Muscle of leg (tissue), 11 donors: ENCODE measurements around the gene C1QL4. TPM values are rescaled to one million over a fixed set of nuclear protein-coding genes. Genes with fewer than 3 reads are reported as not detected.
A peak's percentile ranks its signal among the peaks of the same experiment; 100 is the strongest.
"Not testable (repeated sequence)": the region's sequence is repeated elsewhere in the genome, so short reads cannot be mapped to it uniquely, and the experiment has no call there.

Experiments
- DNase-seq: peaks from one replicate; pipeline ENCODE4 v3.0.0; 2013
- H3K27ac ChIP-seq: one replicate; pipeline ENCODE4 v1.5.1; 2013; ENCODE audit warnings: mild to moderate bottlenecking, low read length, control low read depth
- H3K27me3 ChIP-seq: one replicate; pipeline ENCODE4 v1.6.1; 2013; ENCODE audit warnings: low read length; ENCODE audit not compliant: control insufficient read depth, insufficient read depth
- H3K36me3 ChIP-seq: one replicate; pipeline ENCODE4 v1.6.1; 2013; ENCODE audit warnings: low read length; ENCODE audit not compliant: control insufficient read depth, insufficient read depth
- H3K4me1 ChIP-seq: one replicate; pipeline ENCODE4 v1.6.1; 2013; ENCODE audit warnings: low read length; ENCODE audit not compliant: control insufficient read depth, insufficient read depth
- H3K4me3 ChIP-seq: one replicate; pipeline ENCODE4 v1.5.1; 2013; ENCODE audit warnings: low read length, control low read depth
- H3K9me3 ChIP-seq: replicated peaks from 2 replicates; pipeline ENCODE4 v1.6.1; 2013; ENCODE audit warnings: low read depth, low read length; ENCODE audit not compliant: control insufficient read depth
- WGBS: methylation state at CpG from one replicate; pipeline ENCODE4 v1.1.5; 2013; ENCODE audit warnings: missing lambda C conversion rate; ENCODE audit not compliant: insufficient coverage; 5-methylcytosine and 5-hydroxymethylcytosine counted together
- polyA plus RNA-seq, 8 donors: library from polyadenylated mRNA; unstranded; fragments of 120-200 nt; gene quantifications; one replicate each; pipeline versions ENCODE4 v1.2.1 to v1.2.3, GENCODE V29; 2013; ENCODE audit warnings: inconsistent platforms in 1 of 8, low replicate concordance in 1 of 8; ENCODE audit not compliant: insufficient read length in 8 of 8, insufficient read depth in 1 of 8
- total RNA-seq: library from RNA; stranded (reverse); fragments of 120-200 nt; gene quantifications from one replicate; pipeline ENCODE4 v1.2.4, GENCODE V29; 2013

C1QL4 gene
- total and polyA plus RNA-seq, 9 donors: 0.05 to 0.27 (median 0.12) TPM; not detected in 2

GRCh38 chr12:49333778-49334177, 3.2 kb downstream of the C1QL4 start:
- H3K4me3 ChIP-seq, DNase-seq, H3K9me3 ChIP-seq, H3K27ac ChIP-seq: not testable (repeated sequence)
- H3K4me1 ChIP-seq: peaks cover 38% of the 10 kb centered on the region
- 43% methylated on average over 9 of the region's 21 CpGs for WGBS
- H3K27me3 ChIP-seq: peaks cover 77% of the 10 kb centered on the region
- H3K36me3 ChIP-seq: peaks cover 12% of the 10 kb centered on the region

- H3K9me3 ChIP-seq: no peaks in the 10 kb centered on the region
- H3K36me3 ChIP-seq: peaks cover 12% of the 10 kb centered on the region
- DNase-seq: no peak
- no peak overlapping the region for H3K27ac ChIP-seq
- H3K27me3 ChIP-seq: peaks cover 68% of the 10 kb centered on the region
- no peak overlapping the region for H3K4me3 ChIP-seq
- 7% methylated on average over 34 of the region's 40 CpGs for WGBS
- peaks cover 38% of the 10 kb centered on the region for H3K4me1 ChIP-seq
Observed at GRCh38 chr12:49332891-49333371, 4.1 kb downstream of the C1QL4 start.

GRCh38 chr12:49332441-49332861, 4.5 kb downstream of the C1QL4 start:
- peaks cover 64% of the 10 kb centered on the region for H3K27me3 ChIP-seq
- peak; percentile 46 for DNase-seq
- no peak overlapping the region for H3K4me3 ChIP-seq
- WGBS: 18% methylated on average over 6 of the region's 17 CpGs
- no peaks in the 10 kb centered on the region for H3K9me3 ChIP-seq
- H3K27ac ChIP-seq: no peak overlapping the region
- H3K4me1 ChIP-seq: peaks cover 34% of the 10 kb centered on the region
- peaks cover 12% of the 10 kb centered on the region for H3K36me3 ChIP-seq

- H3K27ac ChIP-seq: no peak overlapping the region
- no peaks in the 10 kb centered on the region for H3K9me3 ChIP-seq
- H3K27me3 ChIP-seq: peaks cover 55% of the 10 kb centered on the region
- no peak overlapping the region for H3K4me3 ChIP-seq
- peaks cover 20% of the 10 kb centered on the region for H3K36me3 ChIP-seq
- DNase-seq: peak; percentile 85
- WGBS: 23% methylated on average over 9 of the region's 11 CpGs
- H3K4me1 ChIP-seq: peaks cover 27% of the 10 kb centered on the region
Observed at GRCh38 chr12:49331380-49332222, 5.4 kb downstream of the C1QL4 start.

DNA sequence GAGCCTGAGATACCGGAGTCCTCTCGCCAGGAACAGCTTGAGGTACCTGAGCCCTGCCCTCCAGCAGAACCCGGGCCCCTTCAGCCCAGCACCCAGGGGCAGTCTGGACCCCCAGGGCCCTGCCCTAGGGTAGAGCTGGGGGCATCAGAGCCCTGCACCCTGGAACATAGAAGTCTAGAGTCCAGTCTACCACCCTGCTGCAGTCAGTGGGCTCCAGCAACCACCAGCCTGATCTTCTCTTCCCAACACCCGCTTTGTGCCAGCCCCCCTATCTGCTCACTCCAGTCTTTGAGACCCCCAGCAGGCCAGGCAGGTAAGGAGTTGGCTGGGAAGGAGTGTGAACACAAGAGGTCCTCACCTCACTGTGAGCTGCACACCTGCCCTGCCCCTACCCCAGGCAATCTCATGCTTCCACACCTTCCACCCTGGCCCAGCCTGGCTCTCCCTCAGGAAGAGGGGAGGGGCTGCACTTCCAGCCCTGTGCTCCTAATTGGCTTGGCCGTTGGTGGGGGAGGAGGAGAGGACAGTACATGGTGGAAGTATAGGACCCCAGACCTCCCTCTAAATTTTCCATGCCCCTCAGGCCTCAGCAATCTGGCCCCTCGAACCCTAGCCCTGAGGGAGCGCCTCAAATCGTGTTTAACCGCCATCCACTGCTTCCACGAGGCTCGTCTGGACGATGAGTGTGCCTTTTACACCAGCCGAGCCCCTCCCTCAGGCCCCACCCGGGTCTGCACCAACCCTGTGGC, 6.2 kb downstream of the C1QL4 start:
- peak; percentile 3 for DNase-seq
- H3K27ac ChIP-seq: no peak overlapping the region
- H3K9me3 ChIP-seq: no peaks in the 10 kb centered on the region
- H3K4me3 ChIP-seq: no peak overlapping the region
- WGBS: 75% methylated on average over 8 of the region's 14 CpGs
- H3K4me1 ChIP-seq: peaks cover 25% of the 10 kb centered on the region
- H3K27me3 ChIP-seq: peaks cover 47% of the 10 kb centered on the region
- peaks cover 28% of the 10 kb centered on the region for H3K36me3 ChIP-seq

- H3K9me3 ChIP-seq: no peaks in the 10 kb centered on the region
- WGBS: 80% methylated on average over 2 of the region's 7 CpGs
- H3K27ac ChIP-seq: no peak overlapping the region
- peaks cover 25% of the 10 kb centered on the region for H3K4me1 ChIP-seq
- peaks cover 33% of the 10 kb centered on the region for H3K36me3 ChIP-seq
- H3K4me3 ChIP-seq: no peak overlapping the region
- DNase-seq: no peak
- H3K27me3 ChIP-seq: peaks cover 40% of the 10 kb centered on the region
Observed at GRCh38 chr12:49330032-49330619, 6.9 kb downstream of the C1QL4 start.

GRCh38 chr12:49328816-49329215, 8.2 kb downstream of the C1QL4 start:
- H3K27me3 ChIP-seq: peaks cover 27% of the 10 kb centered on the region
- WGBS: 95% methylated on average over 8 of the region's 12 CpGs
- peaks cover 27% of the 10 kb centered on the region for H3K4me1 ChIP-seq
- H3K4me3 ChIP-seq: no peak overlapping the region
- DNase-seq: no peak
- H3K27ac ChIP-seq: no peak overlapping the region
- peaks cover 33% of the 10 kb centered on the region for H3K36me3 ChIP-seq
- H3K9me3 ChIP-seq: no peaks in the 10 kb centered on the region

- WGBS: no CpG with 5 or more reads among the region's 2 CpGs
- H3K4me1 ChIP-seq: peaks cover 27% of the 10 kb centered on the region
- no peak for DNase-seq
- no peak overlapping the region for H3K4me3 ChIP-seq
- peaks cover 33% of the 10 kb centered on the region for H3K36me3 ChIP-seq
- H3K27ac ChIP-seq: no peak overlapping the region
- H3K27me3 ChIP-seq: peaks cover 18% of the 10 kb centered on the region
- H3K9me3 ChIP-seq: no peaks in the 10 kb centered on the region
Observed at GRCh38 chr12:49327887-49328286, 9.1 kb downstream of the C1QL4 start.

DNA sequence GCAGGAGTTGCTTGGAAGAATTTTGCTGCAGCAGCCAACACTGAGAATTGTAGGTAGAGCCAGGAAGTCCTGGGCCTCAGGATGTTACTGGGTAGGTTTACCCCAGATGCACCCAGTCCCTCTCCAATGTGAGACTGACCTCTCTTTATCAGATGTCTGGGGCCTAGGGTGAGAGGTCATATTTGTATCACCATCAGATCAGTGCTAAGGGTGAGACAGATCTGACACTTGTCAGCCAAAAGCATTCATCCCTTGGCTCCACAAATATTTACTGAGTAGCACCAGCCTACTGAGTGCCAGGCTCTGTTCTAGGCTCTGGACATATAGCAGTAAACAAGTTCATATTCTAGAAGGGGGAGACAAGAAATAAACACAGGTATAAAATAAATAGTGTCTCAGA, 9.6 kb downstream of the C1QL4 start:
- Histone ChIP-seq H3K27ac (no peak overlapping the region), H3K36me3 (peaks cover 33% of the 10 kb centered on the region), H3K9me3 (no peaks in the 10 kb centered on the region), H3K27me3 (peaks cover 13% of the 10 kb centered on the region), H3K4me3 (no peak overlapping the region), H3K4me1 (peaks cover 25% of the 10 kb centered on the region)
- no peak for DNase-seq

- Histone ChIP-seq H3K4me3 (no peak overlapping the region), H3K4me1 (peaks cover 13% of the 10 kb centered on the region), H3K9me3 (no peaks in the 10 kb centered on the region), H3K36me3 (peaks cover 33% of the 10 kb centered on the region), H3K27me3 (no peaks in the 10 kb centered on the region), H3K27ac (no peak overlapping the region)
- 81% methylated on average over 5 of the region's 6 CpGs for WGBS
- DNase-seq: no peak
Observed at GRCh38 chr12:49325606-49326005, 11.4 kb downstream of the C1QL4 start.
